GM12878 (cell line): Measurements from ENCODE around the gene RASGRP3. TPM values are rescaled to one million over a fixed set of nuclear protein-coding genes. Genes with fewer than 3 reads are reported as not detected.

Experiments used
- ATAC-seq: fragments of 200-7000 bp; cut with Tn5 transposase; 3 replicates; pipeline ENCODE4 v1.9.1; 2020; ENCODE audit warnings: mild to moderate bottlenecking, moderate library complexity
- BruUV-seq: library from RNA; stranded (reverse); fragments of 400-500 nt; replicated peaks from 2 replicates; lab custom pipeline; 2021; lab: Mats Ljungman, UMichigan
- CTCF ChIA-PET: fragments of 300-600 bp; sonication (Branson Sonifier 250); formaldehyde crosslinking; extraction: SDS; loops from one replicate; lab custom pipeline; 2021; ENCODE audit warnings: inconsistent platforms; lab: Yijun Ruan, JAX
- POLR2A ChIA-PET: fragments of 350-600 bp; formaldehyde crosslinking; extraction: SDS; loops from one replicate; lab custom pipeline; 2021; ENCODE audit warnings: inconsistent platforms; lab: Charles Lee
- RAD21 ChIA-PET: fragments of 300-600 bp; sonication (Branson Sonifier 250); formaldehyde crosslinking; loops from one replicate; lab custom pipeline; 2023; ENCODE audit warnings: antibody characterized with exemption; ENCODE audit not compliant: unreplicated experiment; lab: Charles Lee
- SMC1A ChIA-PET: fragments of 300-600 bp; sonication (Branson Sonifier 250); formaldehyde crosslinking; loops from one replicate; lab custom pipeline; 2023; ENCODE audit not compliant: unreplicated experiment, uncharacterized antibody; lab: Charles Lee
- DNase-seq: peaks from one replicate; pipeline ENCODE4 v3.0.0-alpha.2; 2011; ENCODE audit warnings: low read depth, low spot score
- FAIRE-seq: peaks from 3 replicates; lab custom pipeline; 2011; peaks lifted over from hg19 to GRCh38; lab: Jason Lieb, UNC
- H2AFZ ChIP-seq: 2 replicates; pipeline ENCODE4 v1.6.0; 2011; ENCODE audit warnings: low read depth, low read length, control low read depth; ENCODE audit not compliant: control insufficient read depth
- H3K27ac ChIP-seq: 2 replicates; pipeline ENCODE4 v1.5.1; 2011; ENCODE audit warnings: control low read depth; ENCODE audit not compliant: control insufficient read depth, insufficient read depth
- H3K27me3 ChIP-seq, 2 experiments: replicated peaks in 1 of 2; 2 replicates each; pipeline versions ENCODE4 v1.6.0 to v1.6.1; 2011; ENCODE audit warnings: low read length in 1 of 2; ENCODE audit not compliant: control insufficient read depth in 2 of 2, insufficient read depth in 2 of 2
- H3K36me3 ChIP-seq, 2 experiments: 2 replicates each; pipeline ENCODE4 v1.5.1; 2011; ENCODE audit warnings: low read length in 1 of 2; ENCODE audit not compliant: control insufficient read depth in 2 of 2, insufficient read depth in 2 of 2
- H3K4me1 ChIP-seq: 2 replicates; pipeline ENCODE4 v1.6.1; 2011; ENCODE audit warnings: mild to moderate bottlenecking, low read length, moderate library complexity, mixed read lengths; ENCODE audit not compliant: control insufficient read depth, insufficient read depth
- H3K4me2 ChIP-seq: 2 replicates; pipeline ENCODE4 v1.6.0; 2011; ENCODE audit warnings: control low read depth; ENCODE audit not compliant: control insufficient read depth, insufficient read depth
- H3K4me3 ChIP-seq: fragments of 200-600 bp; sonication (generic); 2 replicates; pipeline ENCODE4 v1.5.1; 2016
- H3K79me2 ChIP-seq: 2 replicates; pipeline ENCODE4 v1.6.0; 2011; ENCODE audit warnings: low read length; ENCODE audit not compliant: control insufficient read depth, insufficient read depth
- H3K9ac ChIP-seq: 2 replicates; pipeline ENCODE4 v1.8.0; 2011; ENCODE audit warnings: low read length, control low read depth, mixed read lengths; ENCODE audit not compliant: control insufficient read depth, insufficient read depth
- H3K9me3 ChIP-seq: replicated peaks from 3 replicates; pipeline ENCODE4 v1.5.1; 2011; ENCODE audit warnings: mild to moderate bottlenecking, low read length; ENCODE audit not compliant: control insufficient read depth, insufficient read depth
- H4K20me1 ChIP-seq: 2 replicates; pipeline ENCODE4 v1.6.0; 2011; ENCODE audit not compliant: control insufficient read depth, insufficient read depth
- EP300 ChIP-seq, 2 experiments: fragments of 150-350 bp in 1 of 2; IDR thresholded peaks; 2 replicates each; pipeline ENCODE4 v1.6.1; 2011 to 2012; ENCODE audit warnings: low read depth in 2 of 2, low read length in 2 of 2, borderline replicate concordance in 1 of 2, improper control_type of control experiment in 1 of 2, inconsistent platforms in 1 of 2; ENCODE audit not compliant: control insufficient read depth in 1 of 2
- HDGF ChIP-seq: fragments of 450-650 bp; IDR thresholded peaks from 2 replicates; pipeline ENCODE4 v1.6.1; 2016; ENCODE audit warnings: antibody characterized with exemption
- MEF2A ChIP-seq: IDR thresholded peaks from 2 replicates; pipeline ENCODE4 v1.6.1; 2011; ENCODE audit warnings: low read depth, mild to moderate bottlenecking, low read length, moderate library complexity; ENCODE audit not compliant: insufficient read depth
- NFYA ChIP-seq: IDR thresholded peaks from 2 replicates; pipeline ENCODE4 v1.6.1; 2011; ENCODE audit warnings: low read depth, mild to moderate bottlenecking, low read length, improper control_type of control experiment, borderline replicate concordance
- NR2F1 ChIP-seq: fragments of 450-650 bp; conservative IDR thresholded peaks from 2 replicates; pipeline ENCODE4 v1.6.1; 2017; ENCODE audit warnings: mild to moderate bottlenecking
- PML ChIP-seq: IDR thresholded peaks from 2 replicates; pipeline ENCODE4 v1.6.1; 2012; ENCODE audit warnings: low read length, inconsistent platforms
- POLR2AphosphoS5 ChIP-seq: IDR thresholded peaks from 2 replicates; pipeline ENCODE4 v1.6.1; 2011; ENCODE audit warnings: mild to moderate bottlenecking, low read length, inconsistent platforms
- RUNX3 ChIP-seq: IDR thresholded peaks from 2 replicates; pipeline ENCODE4 v1.6.1; 2012; ENCODE audit warnings: low read length, inconsistent platforms
- SIN3A ChIP-seq: IDR thresholded peaks from 2 replicates; pipeline ENCODE4 v1.6.1; 2012; ENCODE audit warnings: low read depth, low read length, improper control_type of control experiment
- SMARCA5 ChIP-seq: fragments of 450-650 bp; IDR thresholded peaks from 2 replicates; pipeline ENCODE4 v1.6.1; 2017; ENCODE audit warnings: mild to moderate bottlenecking
- SP1 ChIP-seq: IDR thresholded peaks from one replicate; pipeline ENCODE4 v1.6.1; 2011; ENCODE audit warnings: low read depth, low read length
- ZNF24 ChIP-seq: fragments of 450-650 bp; IDR thresholded peaks from 2 replicates; pipeline ENCODE4 v1.6.1; 2017; ENCODE audit warnings: antibody characterized with exemption, mild to moderate bottlenecking
- ZNF274 ChIP-seq: IDR thresholded peaks from one replicate; pipeline ENCODE4 v1.8.0; 2011; ENCODE audit not compliant: insufficient read length, insufficient read depth
- WGBS: methylation state at CpG from one replicate; pipeline ENCODE4 v1.1.6; 2016; ENCODE audit warnings: low lambda C conversion rate; ENCODE audit not compliant: insufficient replicate concordance, insufficient coverage; ENCODE audit errors: missing lambda C conversion rate; 5-methylcytosine and 5-hydroxymethylcytosine counted together
- in situ Hi-C: fragments of 300-500 bp; cut with MboI; formaldehyde crosslinking; loops from 9 replicates; pipeline ENCODE4 v1.14.3; 2018; ENCODE audit warnings: mixed read lengths
- intact Hi-C: fragments of 100-400 bp; cut with micrococcal nuclease; formaldehyde crosslinking; loops from one replicate; pipeline ENCODE4 v1.14.2; 2022; ENCODE audit not compliant: unreplicated experiment
- polyA plus RNA-seq, 11 experiments: library from polyadenylated mRNA; depleted of rRNA in 4 of 11; unstranded in 6 of 11; stranded (reverse) in 5 of 11; fragments of >200 nt; fragmentation: Nextera tagmentation in 4 of 11; fragmentation: Illumina TruSeq in 1 of 11; extraction: Ambion mirVana in 4 of 11; extraction: Trizol in 1 of 11; gene quantifications; 1 replicate in 1 of 11; 2 replicates in 10 of 11; pipeline versions ENCODE4 v1.2.1 to v1.2.3, GENCODE V29; 2011 to 2016; ENCODE audit warnings: inconsistent platforms in 2 of 11, missing spikeins in 2 of 11, low read depth in 1 of 11
- total RNA-seq, 4 experiments: library from RNA; depleted of rRNA in 3 of 4; stranded (reverse); fragments of >200 nt in 3 of 4; fragmentation: Illumina TruSeq in 1 of 4; extraction: Trizol in 1 of 4; gene quantifications; 2 replicates each; pipeline versions ENCODE4 v1.2.1 to v1.2.3, GENCODE V29; 2013 to 2021
- TF ChIP-seq, protein P1 (sequence below): fragments of 150-350 bp; IDR thresholded peaks from 2 replicates; pipeline ENCODE4 v1.6.1; 2014; ENCODE audit warnings: mild to moderate bottlenecking, low read depth, low read length
- TF ChIP-seq, protein P2 (sequence below): IDR thresholded peaks from 2 replicates; pipeline ENCODE4 v1.6.1; 2012; ENCODE audit warnings: low read depth, low read length, improper control_type of control experiment
- TF ChIP-seq, protein P3 (sequence below): fragments of 150-350 bp; IDR thresholded peaks from 2 replicates; pipeline ENCODE4 v1.6.1; 2016; ENCODE audit warnings: low read depth, low read length
- TF ChIP-seq, protein P4 (sequence below): fragments of 450-650 bp; IDR thresholded peaks from 2 replicates; pipeline ENCODE4 v1.6.1; 2017; ENCODE audit warnings: mild to moderate bottlenecking, low read depth, inconsistent platforms; ENCODE audit not compliant: poor library complexity, severe bottlenecking
- TF ChIP-seq, protein P5 (sequence below): IDR thresholded peaks from 2 replicates; pipeline ENCODE4 v1.6.1; 2012; ENCODE audit warnings: low read depth, low read length, improper control_type of control experiment

RASGRP3 gene
- total and polyA plus RNA-seq, 10 of the 15 experiments (the other 5 are each of a cell fraction or from before 2014, with no cell fraction given) = 31.6 to 106 (median 64.7) TPM

DNA sequence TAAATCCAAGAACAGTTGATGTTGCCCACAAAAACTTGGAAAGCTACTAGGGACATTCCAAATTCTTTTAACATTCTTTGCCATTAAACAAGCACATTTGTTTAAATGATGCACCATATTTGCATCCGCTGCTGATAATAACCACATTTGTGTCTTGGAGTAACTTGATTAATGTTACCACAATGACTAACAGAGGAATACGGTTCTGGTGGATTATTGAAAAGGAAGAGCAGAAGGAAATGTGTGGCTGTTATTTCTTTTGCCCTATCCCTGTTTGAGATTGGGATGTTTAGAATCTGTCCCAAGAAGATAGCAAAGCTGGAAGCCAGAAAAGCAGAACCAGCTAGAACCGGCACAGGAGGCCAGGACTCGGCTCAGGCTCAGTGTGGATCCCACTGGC, 39.2 kb upstream of the RASGRP3 start:
- Histone ChIP-seq H3K9me3 (no peaks in the 10 kb centered on the region), H2AFZ (no peak overlapping the region), H3K27ac (no peak overlapping the region), H4K20me1 (no peaks in the 10 kb centered on the region), H3K27me3 (no peaks in the 10 kb centered on the region), H3K36me3 (no peaks in the 10 kb centered on the region), H3K79me2 (no peaks in the 10 kb centered on the region), H3K9ac (no peak overlapping the region), H3K4me2 (no peak overlapping the region), H3K4me1 (no peaks in the 10 kb centered on the region), H3K4me3 (no peak overlapping the region)
- FAIRE-seq (no peak), DNase-seq (no peak), ATAC-seq (no peak)
- no TSS peak for BruUV-seq
- RAD21 ChIA-PET = no interaction called here
- intact Hi-C loops = no loop called here
- in situ Hi-C loops = no loop called here
- WGBS = 49% methylated on average over 4 of the region's 4 CpGs
- SMC1A ChIA-PET = no interaction called here
- CTCF ChIA-PET = interaction anchor here (2.0 kb wide), 1 partner anchor 146 kb away, joined by 10 read pairs; no protein-coding TSS in a partner anchor
- POLR2A ChIA-PET = no interaction called here
- no peak for TF ChIP-seq PML
- TF ChIP-seq, protein P1, sequence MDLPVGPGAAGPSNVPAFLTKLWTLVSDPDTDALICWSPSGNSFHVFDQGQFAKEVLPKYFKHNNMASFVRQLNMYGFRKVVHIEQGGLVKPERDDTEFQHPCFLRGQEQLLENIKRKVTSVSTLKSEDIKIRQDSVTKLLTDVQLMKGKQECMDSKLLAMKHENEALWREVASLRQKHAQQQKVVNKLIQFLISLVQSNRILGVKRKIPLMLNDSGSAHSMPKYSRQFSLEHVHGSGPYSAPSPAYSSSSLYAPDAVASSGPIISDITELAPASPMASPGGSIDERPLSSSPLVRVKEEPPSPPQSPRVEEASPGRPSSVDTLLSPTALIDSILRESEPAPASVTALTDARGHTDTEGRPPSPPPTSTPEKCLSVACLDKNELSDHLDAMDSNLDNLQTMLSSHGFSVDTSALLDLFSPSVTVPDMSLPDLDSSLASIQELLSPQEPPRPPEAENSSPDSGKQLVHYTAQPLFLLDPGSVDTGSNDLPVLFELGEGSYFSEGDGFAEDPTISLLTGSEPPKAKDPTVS = no peak
- no peak for TF ChIP-seq SMARCA5
- no peak for TF ChIP-seq NR2F1
- no peak for TF ChIP-seq RUNX3
- TF ChIP-seq, protein P2, sequence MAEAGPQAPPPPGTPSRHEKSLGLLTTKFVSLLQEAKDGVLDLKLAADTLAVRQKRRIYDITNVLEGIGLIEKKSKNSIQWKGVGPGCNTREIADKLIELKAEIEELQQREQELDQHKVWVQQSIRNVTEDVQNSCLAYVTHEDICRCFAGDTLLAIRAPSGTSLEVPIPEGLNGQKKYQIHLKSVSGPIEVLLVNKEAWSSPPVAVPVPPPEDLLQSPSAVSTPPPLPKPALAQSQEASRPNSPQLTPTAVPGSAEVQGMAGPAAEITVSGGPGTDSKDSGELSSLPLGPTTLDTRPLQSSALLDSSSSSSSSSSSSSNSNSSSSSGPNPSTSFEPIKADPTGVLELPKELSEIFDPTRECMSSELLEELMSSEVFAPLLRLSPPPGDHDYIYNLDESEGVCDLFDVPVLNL = no peak
- no peak for TF ChIP-seq EP300 (IDR thresholded peaks at IDR 0.05; ENCODE audit: borderline replicate concordance in 1 of 2, control insufficient read depth in 1 of 2, low read depth in 2 of 2, low read length in 2 of 2)
- no peak for TF ChIP-seq POLR2AphosphoS5
- TF ChIP-seq NFYA = no peak
- TF ChIP-seq, protein P3, sequence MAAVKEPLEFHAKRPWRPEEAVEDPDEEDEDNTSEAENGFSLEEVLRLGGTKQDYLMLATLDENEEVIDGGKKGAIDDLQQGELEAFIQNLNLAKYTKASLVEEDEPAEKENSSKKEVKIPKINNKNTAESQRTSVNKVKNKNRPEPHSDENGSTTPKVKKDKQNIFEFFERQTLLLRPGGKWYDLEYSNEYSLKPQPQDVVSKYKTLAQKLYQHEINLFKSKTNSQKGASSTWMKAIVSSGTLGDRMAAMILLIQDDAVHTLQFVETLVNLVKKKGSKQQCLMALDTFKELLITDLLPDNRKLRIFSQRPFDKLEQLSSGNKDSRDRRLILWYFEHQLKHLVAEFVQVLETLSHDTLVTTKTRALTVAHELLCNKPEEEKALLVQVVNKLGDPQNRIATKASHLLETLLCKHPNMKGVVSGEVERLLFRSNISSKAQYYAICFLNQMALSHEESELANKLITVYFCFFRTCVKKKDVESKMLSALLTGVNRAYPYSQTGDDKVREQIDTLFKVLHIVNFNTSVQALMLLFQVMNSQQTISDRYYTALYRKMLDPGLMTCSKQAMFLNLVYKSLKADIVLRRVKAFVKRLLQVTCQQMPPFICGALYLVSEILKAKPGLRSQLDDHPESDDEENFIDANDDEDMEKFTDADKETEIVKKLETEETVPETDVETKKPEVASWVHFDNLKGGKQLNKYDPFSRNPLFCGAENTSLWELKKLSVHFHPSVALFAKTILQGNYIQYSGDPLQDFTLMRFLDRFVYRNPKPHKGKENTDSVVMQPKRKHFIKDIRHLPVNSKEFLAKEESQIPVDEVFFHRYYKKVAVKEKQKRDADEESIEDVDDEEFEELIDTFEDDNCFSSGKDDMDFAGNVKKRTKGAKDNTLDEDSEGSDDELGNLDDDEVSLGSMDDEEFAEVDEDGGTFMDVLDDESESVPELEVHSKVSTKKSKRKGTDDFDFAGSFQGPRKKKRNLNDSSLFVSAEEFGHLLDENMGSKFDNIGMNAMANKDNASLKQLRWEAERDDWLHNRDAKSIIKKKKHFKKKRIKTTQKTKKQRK = no peak
- TF ChIP-seq MEF2A = no peak
- TF ChIP-seq SIN3A = no peak
- TF ChIP-seq HDGF = no peak
- TF ChIP-seq ZNF274 = no peak
- no peak for TF ChIP-seq ZNF24
- no peak for TF ChIP-seq SP1
- TF ChIP-seq, protein P4, sequence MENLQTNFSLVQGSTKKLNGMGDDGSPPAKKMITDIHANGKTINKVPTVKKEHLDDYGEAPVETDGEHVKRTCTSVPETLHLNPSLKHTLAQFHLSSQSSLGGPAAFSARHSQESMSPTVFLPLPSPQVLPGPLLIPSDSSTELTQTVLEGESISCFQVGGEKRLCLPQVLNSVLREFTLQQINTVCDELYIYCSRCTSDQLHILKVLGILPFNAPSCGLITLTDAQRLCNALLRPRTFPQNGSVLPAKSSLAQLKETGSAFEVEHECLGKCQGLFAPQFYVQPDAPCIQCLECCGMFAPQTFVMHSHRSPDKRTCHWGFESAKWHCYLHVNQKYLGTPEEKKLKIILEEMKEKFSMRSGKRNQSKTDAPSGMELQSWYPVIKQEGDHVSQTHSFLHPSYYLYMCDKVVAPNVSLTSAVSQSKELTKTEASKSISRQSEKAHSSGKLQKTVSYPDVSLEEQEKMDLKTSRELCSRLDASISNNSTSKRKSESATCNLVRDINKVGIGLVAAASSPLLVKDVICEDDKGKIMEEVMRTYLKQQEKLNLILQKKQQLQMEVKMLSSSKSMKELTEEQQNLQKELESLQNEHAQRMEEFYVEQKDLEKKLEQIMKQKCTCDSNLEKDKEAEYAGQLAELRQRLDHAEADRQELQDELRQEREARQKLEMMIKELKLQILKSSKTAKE = no peak
- TF ChIP-seq, protein P5, sequence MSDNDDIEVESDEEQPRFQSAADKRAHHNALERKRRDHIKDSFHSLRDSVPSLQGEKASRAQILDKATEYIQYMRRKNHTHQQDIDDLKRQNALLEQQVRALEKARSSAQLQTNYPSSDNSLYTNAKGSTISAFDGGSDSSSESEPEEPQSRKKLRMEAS = no peak
